SK-N-SH (cell line): Measurements from ENCODE around the gene FAM81A. TPM values are rescaled to one million over a fixed set of nuclear protein-coding genes. Genes with fewer than 3 reads are reported as not detected.
"Not testable (repeated sequence)": the region's sequence is repeated elsewhere in the genome, so short reads cannot be mapped to it uniquely, and the experiment has no call there.

Experiments
- CTCF ChIA-PET: fragments of 300-600, 350-600 bp; formaldehyde crosslinking; extraction: SDS; loops from one replicate; lab custom pipeline; 2021; lab: Yijun Ruan, JAX
- POLR2A ChIA-PET: fragments of 350-600 bp; sonication (Branson Sonifier 250); formaldehyde crosslinking; extraction: SDS; loops from one replicate; lab custom pipeline; 2020; ENCODE audit warnings: antibody characterized with exemption, inconsistent platforms; lab: Yijun Ruan, JAX
- DNase-seq: peaks from one replicate; pipeline ENCODE4 v3.0.0; 2012
- H2AFZ ChIP-seq: fragments of 200-600 bp; sonication (generic); 2 replicates; pipeline ENCODE4 v1.8.1; 2016; ENCODE audit warnings: antibody characterized with exemption, mild to moderate bottlenecking, low read depth
- H3F3A ChIP-seq: fragments of 200-600 bp; sonication (generic); replicated peaks from 2 replicates; pipeline ENCODE3; 2016; ENCODE audit warnings: antibody characterized with exemption, mild to moderate bottlenecking; ENCODE audit not compliant: insufficient read depth
- H3K27ac ChIP-seq, 2 experiments: fragments of 200-500 bp in 1 of 2; fragments of 200-600 bp in 1 of 2; sonication (Bioruptor generic) in 1 of 2; sonication (generic), shearing (Covaris generic) in 1 of 2; 2 replicates each; pipeline versions ENCODE4 v1.5.1 to v1.6.1; 2014 to 2016; ENCODE audit warnings: low read depth in 2 of 2, inconsistent platforms in 1 of 2, low read length in 1 of 2, mild to moderate bottlenecking in 1 of 2, mixed read lengths in 1 of 2
- H3K27me3 ChIP-seq: fragments of 200-600 bp; sonication (generic), shearing (Covaris generic); 2 replicates; pipeline ENCODE4 v1.6.1; 2016; ENCODE audit warnings: mixed run types; ENCODE audit not compliant: insufficient read depth
- H3K36me3 ChIP-seq, 2 experiments: fragments of 200-500 bp in 1 of 2; fragments of 200-600 bp in 1 of 2; sonication (Bioruptor generic) in 1 of 2; sonication (generic) in 1 of 2; replicated peaks in 1 of 2; 2 replicates each; pipeline versions ENCODE3 to v1.5.1; 2014 to 2016; ENCODE audit warnings: low read length in 1 of 2, mild to moderate bottlenecking in 1 of 2; ENCODE audit not compliant: insufficient read depth in 2 of 2, control insufficient read depth in 1 of 2
- H3K4me1 ChIP-seq, 2 experiments: fragments of 200-500 bp in 1 of 2; fragments of 200-600 bp in 1 of 2; sonication (Bioruptor generic) in 1 of 2; sonication (generic), shearing (Covaris generic) in 1 of 2; 2 replicates each; pipeline versions ENCODE4 v1.5.1 to v1.6.1; 2014 to 2016; ENCODE audit warnings: low read depth in 1 of 2, low read length in 1 of 2, mixed run types in 1 of 2; ENCODE audit not compliant: insufficient read depth in 2 of 2, control insufficient read depth in 1 of 2
- H3K4me2 ChIP-seq: fragments of 200-600 bp; sonication (generic), shearing (Covaris generic); 2 replicates; pipeline ENCODE4 v1.6.1; 2017; ENCODE audit warnings: mixed run types
- H3K4me3 ChIP-seq, 2 experiments: fragments of 200-500 bp in 1 of 2; fragments of 200-600 bp in 1 of 2; sonication (Bioruptor generic) in 1 of 2; sonication (generic), shearing (Covaris generic) in 1 of 2; 2 replicates each; pipeline versions ENCODE4 v1.5.1 to v1.8.1; 2014 to 2016; ENCODE audit warnings: low read depth in 2 of 2, inconsistent platforms in 1 of 2, low read length in 1 of 2, mild to moderate bottlenecking in 1 of 2, mixed read lengths in 1 of 2, moderate library complexity in 1 of 2
- H3K79me2 ChIP-seq: fragments of 200-600 bp; sonication (generic); 2 replicates; pipeline ENCODE4 v1.8.1; 2017; ENCODE audit warnings: mild to moderate bottlenecking; ENCODE audit not compliant: insufficient read depth
- H3K9ac ChIP-seq: fragments of 200-600 bp; sonication (generic); 2 replicates; pipeline ENCODE4 v1.6.1; 2017; ENCODE audit warnings: mixed run types
- H3K9me2 ChIP-seq: fragments of 200-600 bp; sonication (generic); 2 replicates; pipeline ENCODE4 v1.6.1; 2017; ENCODE audit warnings: mixed run types
- H3K9me3 ChIP-seq: fragments of 200-600 bp; sonication (generic); 2 replicates; pipeline ENCODE4 v1.6.1; 2017; ENCODE audit warnings: mixed run types, mild to moderate bottlenecking, moderate library complexity
- H4K20me1 ChIP-seq: fragments of 200-600 bp; sonication (generic); 2 replicates; pipeline ENCODE4 v1.6.1; 2017; ENCODE audit warnings: mild to moderate bottlenecking, mixed run types; ENCODE audit not compliant: insufficient read depth
- FOXM1 ChIP-seq: IDR thresholded peaks from 2 replicates; pipeline ENCODE4 v1.4.0; 2012; ENCODE audit warnings: low read depth, mild to moderate bottlenecking
- JUND ChIP-seq: IDR thresholded peaks from 2 replicates; pipeline ENCODE4 v1.4.0; 2012
- MEF2A ChIP-seq: IDR thresholded peaks from 2 replicates; pipeline ENCODE4 v1.4.0; 2012; ENCODE audit warnings: low read depth, borderline replicate concordance
- NFIC ChIP-seq: IDR thresholded peaks from 2 replicates; pipeline ENCODE4 v1.4.0; 2012; ENCODE audit warnings: borderline replicate concordance
- RCOR1 ChIP-seq: fragments of 150-350 bp; IDR thresholded peaks from 2 replicates; pipeline ENCODE4 v1.6.1; 2017; ENCODE audit warnings: antibody characterized with exemption, low read length
- TCF12 ChIP-seq: IDR thresholded peaks from 2 replicates; pipeline ENCODE4 v1.4.0; 2012
- TEAD4 ChIP-seq: IDR thresholded peaks from 2 replicates; pipeline ENCODE4 v1.4.0; 2012; ENCODE audit warnings: mild to moderate bottlenecking, borderline replicate concordance; ENCODE audit not compliant: insufficient read depth
- whole genome bisulfite sequencing: methylation state at CpG from one replicate; pipeline ENCODE4 v1.1.6; 2017; ENCODE audit warnings: low lambda C conversion rate; 5-methylcytosine and 5-hydroxymethylcytosine counted together
- polyA plus RNA-seq, 3 experiments: library from polyadenylated mRNA; depleted of rRNA; stranded (reverse); fragments of >200 nt; gene quantifications; 2 replicates each; pipeline ENCODE4 v1.2.3, GENCODE V29; 2012
- TF ChIP-seq, protein P1 (sequence below): IDR thresholded peaks from 2 replicates; pipeline ENCODE4 v1.4.0; 2012; ENCODE audit warnings: low read depth, borderline replicate concordance
- TF ChIP-seq, protein P2 (sequence below): IDR thresholded peaks from 2 replicates; pipeline ENCODE4 v1.4.0; 2012; ENCODE audit warnings: low read depth
- TF ChIP-seq, protein P3 (sequence below): fragments of 200-600 bp; sonication (generic); IDR thresholded peaks from 2 replicates; pipeline ENCODE4 v1.6.1; 2017; ENCODE audit warnings: antibody characterized with exemption, mild to moderate bottlenecking, moderate library complexity
- TF ChIP-seq, protein P4 (sequence below): IDR thresholded peaks from 2 replicates; pipeline ENCODE4; 2012
- TF ChIP-seq, protein P5 (sequence below): IDR thresholded peaks from 2 replicates; pipeline ENCODE4 v1.4.0; 2012; ENCODE audit warnings: low read depth, borderline replicate concordance
- TF ChIP-seq, protein P6 (sequence below): IDR thresholded peaks from 2 replicates; pipeline ENCODE4 v1.6.1; 2012; ENCODE audit warnings: mild to moderate bottlenecking, low read depth, low read length, moderate library complexity

The FAM81A gene
- polyA plus RNA-seq, 1 of the 3 experiments (the other 2 are of a cell fraction), result 1.1 TPM

DNA sequence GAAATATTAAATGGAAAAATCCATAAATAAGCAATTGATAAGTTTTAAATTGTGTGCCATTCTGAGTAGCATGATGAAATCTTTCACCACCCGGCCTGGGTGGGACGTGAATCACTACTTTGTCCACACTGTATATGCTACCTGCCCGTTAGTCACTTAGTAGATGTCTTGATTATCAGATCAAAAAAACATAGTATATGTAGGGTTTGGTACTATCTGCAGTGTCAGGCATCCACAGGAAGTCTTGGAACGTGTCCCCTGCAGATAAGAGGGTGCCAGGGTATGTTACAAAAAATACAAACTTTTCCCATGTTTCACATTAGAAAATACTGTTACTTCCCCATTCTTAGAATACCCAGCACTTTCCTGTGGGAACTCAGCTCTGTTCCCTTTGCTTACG lies 35.2 kb downstream of the FAM81A start:
- no peaks in the 10 kb centered on the region for H4K20me1 ChIP-seq
- CTCF ChIA-PET, result no interaction called here
- no peaks in the 10 kb centered on the region for H3K9me2 ChIP-seq
- H3K4me1 ChIP-seq, result no peaks in the 10 kb centered on the region
- POLR2A ChIA-PET, result no interaction called here
- no peak overlapping the region for H3K4me2 ChIP-seq
- H3K27me3 ChIP-seq, result no peaks in the 10 kb centered on the region
- TF ChIP-seq, protein P1, sequence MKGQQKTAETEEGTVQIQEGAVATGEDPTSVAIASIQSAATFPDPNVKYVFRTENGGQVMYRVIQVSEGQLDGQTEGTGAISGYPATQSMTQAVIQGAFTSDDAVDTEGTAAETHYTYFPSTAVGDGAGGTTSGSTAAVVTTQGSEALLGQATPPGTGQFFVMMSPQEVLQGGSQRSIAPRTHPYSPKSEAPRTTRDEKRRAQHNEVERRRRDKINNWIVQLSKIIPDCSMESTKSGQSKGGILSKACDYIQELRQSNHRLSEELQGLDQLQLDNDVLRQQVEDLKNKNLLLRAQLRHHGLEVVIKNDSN, result no peak
- no peak for TF ChIP-seq NFIC
- TF ChIP-seq TCF12, result no peak
- TF ChIP-seq RCOR1, result no peak
- no peak for TF ChIP-seq TEAD4
- TF ChIP-seq, protein P2, sequence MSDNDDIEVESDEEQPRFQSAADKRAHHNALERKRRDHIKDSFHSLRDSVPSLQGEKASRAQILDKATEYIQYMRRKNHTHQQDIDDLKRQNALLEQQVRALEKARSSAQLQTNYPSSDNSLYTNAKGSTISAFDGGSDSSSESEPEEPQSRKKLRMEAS, result no peak
- TF ChIP-seq, protein P3, sequence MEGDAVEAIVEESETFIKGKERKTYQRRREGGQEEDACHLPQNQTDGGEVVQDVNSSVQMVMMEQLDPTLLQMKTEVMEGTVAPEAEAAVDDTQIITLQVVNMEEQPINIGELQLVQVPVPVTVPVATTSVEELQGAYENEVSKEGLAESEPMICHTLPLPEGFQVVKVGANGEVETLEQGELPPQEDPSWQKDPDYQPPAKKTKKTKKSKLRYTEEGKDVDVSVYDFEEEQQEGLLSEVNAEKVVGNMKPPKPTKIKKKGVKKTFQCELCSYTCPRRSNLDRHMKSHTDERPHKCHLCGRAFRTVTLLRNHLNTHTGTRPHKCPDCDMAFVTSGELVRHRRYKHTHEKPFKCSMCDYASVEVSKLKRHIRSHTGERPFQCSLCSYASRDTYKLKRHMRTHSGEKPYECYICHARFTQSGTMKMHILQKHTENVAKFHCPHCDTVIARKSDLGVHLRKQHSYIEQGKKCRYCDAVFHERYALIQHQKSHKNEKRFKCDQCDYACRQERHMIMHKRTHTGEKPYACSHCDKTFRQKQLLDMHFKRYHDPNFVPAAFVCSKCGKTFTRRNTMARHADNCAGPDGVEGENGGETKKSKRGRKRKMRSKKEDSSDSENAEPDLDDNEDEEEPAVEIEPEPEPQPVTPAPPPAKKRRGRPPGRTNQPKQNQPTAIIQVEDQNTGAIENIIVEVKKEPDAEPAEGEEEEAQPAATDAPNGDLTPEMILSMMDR, result no peak
- no peak for TF ChIP-seq JUND
- TF ChIP-seq, protein P4, sequence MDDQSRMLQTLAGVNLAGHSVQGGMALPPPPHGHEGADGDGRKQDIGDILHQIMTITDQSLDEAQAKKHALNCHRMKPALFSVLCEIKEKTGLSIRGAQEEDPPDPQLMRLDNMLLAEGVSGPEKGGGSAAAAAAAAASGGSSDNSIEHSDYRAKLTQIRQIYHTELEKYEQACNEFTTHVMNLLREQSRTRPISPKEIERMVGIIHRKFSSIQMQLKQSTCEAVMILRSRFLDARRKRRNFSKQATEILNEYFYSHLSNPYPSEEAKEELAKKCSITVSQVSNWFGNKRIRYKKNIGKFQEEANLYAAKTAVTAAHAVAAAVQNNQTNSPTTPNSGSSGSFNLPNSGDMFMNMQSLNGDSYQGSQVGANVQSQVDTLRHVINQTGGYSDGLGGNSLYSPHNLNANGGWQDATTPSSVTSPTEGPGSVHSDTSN, result no peak
- no peak for TF ChIP-seq FOXM1
- TF ChIP-seq MEF2A, result no peak
- TF ChIP-seq, protein P5, sequence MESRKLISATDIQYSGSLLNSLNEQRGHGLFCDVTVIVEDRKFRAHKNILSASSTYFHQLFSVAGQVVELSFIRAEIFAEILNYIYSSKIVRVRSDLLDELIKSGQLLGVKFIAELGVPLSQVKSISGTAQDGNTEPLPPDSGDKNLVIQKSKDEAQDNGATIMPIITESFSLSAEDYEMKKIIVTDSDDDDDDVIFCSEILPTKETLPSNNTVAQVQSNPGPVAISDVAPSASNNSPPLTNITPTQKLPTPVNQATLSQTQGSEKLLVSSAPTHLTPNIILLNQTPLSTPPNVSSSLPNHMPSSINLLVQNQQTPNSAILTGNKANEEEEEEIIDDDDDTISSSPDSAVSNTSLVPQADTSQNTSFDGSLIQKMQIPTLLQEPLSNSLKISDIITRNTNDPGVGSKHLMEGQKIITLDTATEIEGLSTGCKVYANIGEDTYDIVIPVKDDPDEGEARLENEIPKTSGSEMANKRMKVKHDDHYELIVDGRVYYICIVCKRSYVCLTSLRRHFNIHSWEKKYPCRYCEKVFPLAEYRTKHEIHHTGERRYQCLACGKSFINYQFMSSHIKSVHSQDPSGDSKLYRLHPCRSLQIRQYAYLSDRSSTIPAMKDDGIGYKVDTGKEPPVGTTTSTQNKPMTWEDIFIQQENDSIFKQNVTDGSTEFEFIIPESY, result no peak
- TF ChIP-seq, protein P6, sequence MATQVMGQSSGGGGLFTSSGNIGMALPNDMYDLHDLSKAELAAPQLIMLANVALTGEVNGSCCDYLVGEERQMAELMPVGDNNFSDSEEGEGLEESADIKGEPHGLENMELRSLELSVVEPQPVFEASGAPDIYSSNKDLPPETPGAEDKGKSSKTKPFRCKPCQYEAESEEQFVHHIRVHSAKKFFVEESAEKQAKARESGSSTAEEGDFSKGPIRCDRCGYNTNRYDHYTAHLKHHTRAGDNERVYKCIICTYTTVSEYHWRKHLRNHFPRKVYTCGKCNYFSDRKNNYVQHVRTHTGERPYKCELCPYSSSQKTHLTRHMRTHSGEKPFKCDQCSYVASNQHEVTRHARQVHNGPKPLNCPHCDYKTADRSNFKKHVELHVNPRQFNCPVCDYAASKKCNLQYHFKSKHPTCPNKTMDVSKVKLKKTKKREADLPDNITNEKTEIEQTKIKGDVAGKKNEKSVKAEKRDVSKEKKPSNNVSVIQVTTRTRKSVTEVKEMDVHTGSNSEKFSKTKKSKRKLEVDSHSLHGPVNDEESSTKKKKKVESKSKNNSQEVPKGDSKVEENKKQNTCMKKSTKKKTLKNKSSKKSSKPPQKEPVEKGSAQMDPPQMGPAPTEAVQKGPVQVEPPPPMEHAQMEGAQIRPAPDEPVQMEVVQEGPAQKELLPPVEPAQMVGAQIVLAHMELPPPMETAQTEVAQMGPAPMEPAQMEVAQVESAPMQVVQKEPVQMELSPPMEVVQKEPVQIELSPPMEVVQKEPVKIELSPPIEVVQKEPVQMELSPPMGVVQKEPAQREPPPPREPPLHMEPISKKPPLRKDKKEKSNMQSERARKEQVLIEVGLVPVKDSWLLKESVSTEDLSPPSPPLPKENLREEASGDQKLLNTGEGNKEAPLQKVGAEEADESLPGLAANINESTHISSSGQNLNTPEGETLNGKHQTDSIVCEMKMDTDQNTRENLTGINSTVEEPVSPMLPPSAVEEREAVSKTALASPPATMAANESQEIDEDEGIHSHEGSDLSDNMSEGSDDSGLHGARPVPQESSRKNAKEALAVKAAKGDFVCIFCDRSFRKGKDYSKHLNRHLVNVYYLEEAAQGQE, result no peak
- 56% methylated on average over 5 of the region's 5 CpGs for WGBS
- no peaks in the 10 kb centered on the region for H3F3A ChIP-seq
- no peak overlapping the region for H3K4me3 ChIP-seq
- no peaks in the 10 kb centered on the region for H3K36me3 ChIP-seq
- H3K79me2 ChIP-seq, result no peaks in the 10 kb centered on the region
- DNase-seq, result no peak
- no peak overlapping the region for H3K9ac ChIP-seq
- no peak overlapping the region for H2AFZ ChIP-seq
- H3K27ac ChIP-seq, result no peak overlapping the region
- no peaks in the 10 kb centered on the region for H3K9me3 ChIP-seq

DNA sequence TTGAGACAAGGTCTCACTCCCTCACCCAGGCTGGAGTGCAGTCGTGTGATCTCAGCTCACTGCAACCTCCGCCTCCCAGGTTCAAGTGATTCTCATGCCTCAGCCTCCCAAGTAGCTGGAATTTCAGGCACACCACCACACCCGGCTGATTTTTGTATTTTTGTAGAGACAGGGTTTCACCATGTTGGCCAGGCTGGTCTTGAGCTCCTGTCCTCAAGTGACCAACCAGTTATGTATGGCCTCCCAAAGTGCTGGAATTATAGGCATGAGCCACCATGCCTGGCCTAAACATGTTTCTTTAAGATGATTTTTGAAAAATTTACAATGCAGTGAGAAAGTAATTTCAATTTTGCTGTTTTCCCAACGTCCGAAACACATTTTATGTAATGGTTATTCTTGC lies 37.2 kb downstream of the FAM81A start:
- H3K36me3 ChIP-seq, H4K20me1 ChIP-seq, POLR2A ChIA-PET, DNase-seq, H3K27ac ChIP-seq, H3K4me3 ChIP-seq, H3K79me2 ChIP-seq, H3K9ac ChIP-seq, H3F3A ChIP-seq, H2AFZ ChIP-seq, H3K9me2 ChIP-seq, H3K27me3 ChIP-seq, H3K4me1 ChIP-seq, H3K9me3 ChIP-seq, H3K4me2 ChIP-seq: not testable (repeated sequence)
- CTCF ChIA-PET, result interaction anchor here (1.0 kb wide), 1 partner anchor 228 kb away, joined by 3 read pairs; no protein-coding TSS in a partner anchor
- WGBS, result 71% methylated on average over 5 of the region's 5 CpGs
